Measurements from ENCODE around the gene KCNH1. TPM values are rescaled to one million over a fixed set of nuclear protein-coding genes. Genes with fewer than 3 reads are reported as not detected.

KCNH1 gene
- total and polyA plus RNA-seq, 7 donors = 0.10 to 0.22 (median 0.17) TPM

- Histone ChIP-seq H3K4me1 (no peaks in the 10 kb centered on the region), H3K27ac (no peak overlapping the region), H3K9me3 (no peaks in the 10 kb centered on the region), H3K27me3 (ENCODE audit: insufficient read depth in 3 of 3, low read length in 2 of 3) (peaks cover 0 to 2% (median 0%) of the 10 kb centered on the region in 3 donors), H3K36me3 (ENCODE audit: insufficient read depth in 1 of 2, low read depth in 1 of 2) (no peaks in the 10 kb centered on the region), H3K4me3 (no peak overlapping the region)
- no peak for DNase-seq
- intact Hi-C loops (cut with DNase I) = no loop called here
- no peak for ATAC-seq
- TF ChIP-seq CTCF (IDR thresholded peaks at IDR 0.05) = no peak
- 75 to 76% (median 76%) methylated on average over 3 of the region's 3 CpGs for WGBS, 3 donors
Observed at GRCh38 chr1:210748796-210749195, 385.2 kb downstream of the KCNH1 start.

DNA sequence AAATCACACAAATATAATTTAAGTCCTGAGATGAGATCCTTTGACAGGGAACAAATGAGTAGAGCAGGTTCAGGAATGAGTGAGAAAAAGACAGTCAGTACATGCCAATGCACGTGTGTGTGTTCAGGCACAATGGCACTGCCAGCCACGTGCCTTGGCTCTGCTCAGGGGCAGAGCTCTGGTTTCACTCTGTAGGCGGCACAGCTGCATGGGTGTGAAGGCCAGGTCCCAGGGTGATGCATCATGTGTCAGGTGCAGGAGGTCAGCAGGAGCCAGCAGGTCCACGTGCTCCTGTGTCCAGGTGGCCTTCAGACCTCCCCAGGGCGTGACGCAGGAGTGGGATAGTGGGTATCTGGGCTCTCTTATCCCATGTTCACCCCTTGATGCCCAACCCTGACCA is 386.1 kb downstream of the KCNH1 start:
- Histone ChIP-seq H3K4me3 (no peak overlapping the region), H3K4me1 (no peaks in the 10 kb centered on the region), H3K27ac (no peak overlapping the region), H3K9me3 (no peaks in the 10 kb centered on the region), H3K36me3 (ENCODE audit: insufficient read depth in 1 of 2, low read depth in 1 of 2) (no peaks in the 10 kb centered on the region), H3K27me3 (ENCODE audit: insufficient read depth in 3 of 3, low read length in 2 of 3) (peaks cover 0 to 2% (median 0%) of the 10 kb centered on the region in 3 donors)
- ATAC-seq = peak; percentile 36 to 82 (median 66)
- TF ChIP-seq CTCF (IDR thresholded peaks at IDR 0.05) = no peak
- 30 to 33% (median 31%) methylated on average over 6 of the region's 6 CpGs for WGBS, 3 donors
- DNase-seq = peak in 1 of 2 donors; percentile 14
- intact Hi-C loops (cut with DNase I) = no loop called here

DNA sequence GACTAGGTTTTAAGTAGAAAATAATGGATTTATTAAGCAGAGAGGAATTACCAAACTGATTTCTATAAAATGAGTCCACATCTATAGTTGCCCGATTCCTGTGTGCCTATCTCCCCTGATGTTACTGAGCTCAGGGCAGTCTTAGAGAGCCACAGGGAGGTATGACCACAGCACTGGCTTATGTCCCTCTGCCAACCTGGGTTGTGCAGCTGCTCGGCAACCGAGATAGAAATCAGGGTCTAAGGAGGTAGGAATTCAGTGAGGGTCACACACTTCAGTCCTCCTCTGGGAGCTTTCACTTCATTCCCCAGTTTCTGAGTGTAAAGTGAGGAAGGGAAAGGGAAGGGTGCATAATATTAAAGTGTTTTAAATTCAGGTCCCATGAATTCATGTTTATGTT is 386.8 kb downstream of the KCNH1 start:
- no peak overlapping the region for H3K4me3 ChIP-seq
- peaks cover 0 to 2% (median 0%) of the 10 kb centered on the region in 3 donors for H3K27me3 ChIP-seq (ENCODE audit: insufficient read depth in 3 of 3, low read length in 2 of 3)
- H3K4me1 ChIP-seq = no peaks in the 10 kb centered on the region
- 49 to 59% (median 49%) methylated on average over 3 of the region's 3 CpGs for WGBS, 3 donors
- no peak overlapping the region for H3K27ac ChIP-seq
- no peaks in the 10 kb centered on the region for H3K9me3 ChIP-seq
- TF ChIP-seq CTCF (IDR thresholded peaks at IDR 0.05) = no peak
- H3K36me3 ChIP-seq (ENCODE audit: insufficient read depth in 1 of 2, low read depth in 1 of 2) = no peaks in the 10 kb centered on the region
- no peak for ATAC-seq
- intact Hi-C loops (cut with DNase I) = no loop called here
- no peak for DNase-seq

DNA sequence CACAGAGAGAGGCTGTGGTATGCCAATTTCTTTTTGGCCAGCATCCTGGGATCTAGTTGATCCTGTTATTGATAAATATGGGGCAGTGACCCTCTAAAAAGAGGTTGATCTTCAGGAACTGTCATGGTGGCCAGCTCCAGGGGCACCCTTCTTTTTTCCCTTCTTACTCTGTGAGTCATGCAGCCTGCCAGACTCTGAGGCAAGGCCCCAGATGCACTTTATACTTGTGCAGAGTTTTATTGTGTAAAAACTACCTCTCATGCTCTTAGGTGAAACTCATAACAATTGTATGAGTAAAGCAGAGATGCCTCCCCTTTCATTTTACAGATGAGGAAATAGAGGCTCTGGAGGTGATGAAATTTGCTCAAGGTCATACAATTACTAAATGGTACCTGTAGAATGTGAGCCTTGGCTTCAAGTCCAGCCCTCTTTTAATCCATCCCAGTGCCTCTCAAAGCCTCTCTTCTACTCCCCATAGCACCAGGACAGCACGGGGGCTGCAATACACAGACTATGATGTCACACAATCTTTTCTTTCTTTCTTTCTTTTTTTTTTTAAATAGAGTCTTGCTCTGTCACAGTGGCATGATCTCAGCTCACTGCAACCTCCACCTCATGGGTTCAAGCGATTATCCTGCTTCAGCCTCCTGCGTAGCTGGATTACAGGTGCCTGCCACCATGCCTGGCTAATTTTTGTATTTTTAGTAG is 387.8 kb downstream of the KCNH1 start:
- intact Hi-C loops (cut with DNase I) = no loop called here
- Histone ChIP-seq H3K27ac (no peak overlapping the region), H3K36me3 (ENCODE audit: insufficient read depth in 1 of 2, low read depth in 1 of 2) (no peaks in the 10 kb centered on the region), H3K9me3 (no peaks in the 10 kb centered on the region), H3K4me1 (no peaks in the 10 kb centered on the region), H3K4me3 (no peak overlapping the region), H3K27me3 (ENCODE audit: insufficient read depth in 3 of 3, low read length in 2 of 3) (peaks cover 0 to 2% (median 0%) of the 10 kb centered on the region in 3 donors)
- ATAC-seq = no peak
- 65 to 84% (median 82%) methylated on average over 3 of the region's 3 CpGs for WGBS, 3 donors
- TF ChIP-seq CTCF (IDR thresholded peaks at IDR 0.05) = no peak
- DNase-seq = no peak

GRCh38 chr1:210743038-210743437 is 390.9 kb downstream of the KCNH1 start:
- TF ChIP-seq CTCF (IDR thresholded peaks at IDR 0.05) = no peak
- H3K4me1 ChIP-seq = no peaks in the 10 kb centered on the region
- WGBS, 3 donors = 70 to 85% (median 79%) methylated on average over 3 of the region's 3 CpGs
- no peak overlapping the region for H3K4me3 ChIP-seq
- no peaks in the 10 kb centered on the region for H3K9me3 ChIP-seq
- DNase-seq (no peak), ATAC-seq (no peak)
- H3K27ac ChIP-seq = no peak overlapping the region
- intact Hi-C loops (cut with DNase I) = no loop called here
- no peaks in the 10 kb centered on the region for H3K36me3 ChIP-seq (ENCODE audit: insufficient read depth in 1 of 2, low read depth in 1 of 2)
- H3K27me3 ChIP-seq (ENCODE audit: insufficient read depth in 3 of 3, low read length in 2 of 3) = peaks cover 0 to 4% (median 1%) of the 10 kb centered on the region in 3 donors

Measured in psoas muscle (tissue), 8 donors.